ENCODE results near the gene DCUN1D5.
"Not testable (repeated sequence)": the region's sequence is repeated elsewhere in the genome, so short reads cannot be mapped to it uniquely, and the experiment has no call there.

DCUN1D5 gene

GRCh38 chr11:103055221-103055890, 36.6 kb downstream of the DCUN1D5 start:
- no peak for DNase-seq (ENCODE audit: low read depth)

GRCh38 chr11:103053997-103054396, 38.0 kb downstream of the DCUN1D5 start:
- no peak for DNase-seq (ENCODE audit: low read depth)

GRCh38 chr11:103051981-103052380, 40.0 kb downstream of the DCUN1D5 start:
- no peak for DNase-seq (ENCODE audit: low read depth)

GRCh38 chr11:103051151-103051801, 40.7 kb downstream of the DCUN1D5 start:
- no peak for DNase-seq (ENCODE audit: low read depth)

- no peak for DNase-seq (ENCODE audit: low read depth)
These were observed 41.6 kb downstream of the DCUN1D5 start for GRCh38 chr11:103050351-103050750.

- DNase-seq (ENCODE audit: low read depth): no peak
These were observed 44.1 kb downstream of the DCUN1D5 start for GRCh38 chr11:103047837-103048236.

- DNase-seq (ENCODE audit: low read depth): no peak
These were observed 47.9 kb downstream of the DCUN1D5 start for GRCh38 chr11:103043826-103044678.

GRCh38 chr11:103042161-103042560, 49.8 kb downstream of the DCUN1D5 start:
- DNase-seq (ENCODE audit: low read depth): no peak

- peak; percentile 20 for DNase-seq (ENCODE audit: low read depth)
These were observed 56.0 kb downstream of the DCUN1D5 start for GRCh38 chr11:103035791-103036434.

- no peak for DNase-seq (ENCODE audit: low read depth)
These were observed 56.7 kb downstream of the DCUN1D5 start for GRCh38 chr11:103035216-103035615.

GRCh38 chr11:103031834-103032233, 60.1 kb downstream of the DCUN1D5 start:
- DNase-seq (ENCODE audit: low read depth): no peak

- no peak for DNase-seq (ENCODE audit: low read depth)
These were observed 62.6 kb downstream of the DCUN1D5 start for GRCh38 chr11:103029401-103029800.

- not testable (repeated sequence) for DNase-seq (ENCODE audit: low read depth)
These were observed 63.5 kb downstream of the DCUN1D5 start for GRCh38 chr11:103028304-103029020.

GRCh38 chr11:103024086-103024485, 67.9 kb downstream of the DCUN1D5 start:
- no peak for DNase-seq (ENCODE audit: low read depth)

GRCh38 chr11:103016031-103016430, 75.9 kb downstream of the DCUN1D5 start:
- DNase-seq (ENCODE audit: low read depth): no peak

- no peak for DNase-seq (ENCODE audit: low read depth)
These were observed 78.5 kb downstream of the DCUN1D5 start for GRCh38 chr11:103013421-103013820.

All from T follicular helper cell (primary cell).